ACC112 (cell line): ENCODE results near the gene VEZT.

ENCODE experiments used
- H2AFZ ChIP-seq: fragments of 200-600 bp; sonication (generic); one replicate; pipeline ENCODE4 v1.6.0; 2017; ENCODE audit warnings: antibody characterized with exemption, low read length; ENCODE audit not compliant: unreplicated experiment
- H3K27ac ChIP-seq: fragments of 200-600 bp; sonication (generic); 2 replicates; pipeline ENCODE4 v1.5.1; 2014; ENCODE audit warnings: low read depth, mild to moderate bottlenecking, antibody characterized with exemption, low read length, moderate library complexity
- H3K27me3 ChIP-seq: fragments of 200-600 bp; sonication (generic); 2 replicates; pipeline ENCODE4 v1.6.1; 2014; ENCODE audit warnings: mild to moderate bottlenecking, antibody characterized with exemption, low read length, moderate library complexity, mixed read lengths; ENCODE audit not compliant: insufficient read depth
- H3K36me3 ChIP-seq: fragments of 200-600 bp; sonication (generic); 2 replicates; pipeline ENCODE4 v1.6.1; 2016; ENCODE audit warnings: mild to moderate bottlenecking, antibody characterized with exemption, low read length, moderate library complexity, mixed read lengths; ENCODE audit not compliant: insufficient read depth
- H3K4me1 ChIP-seq: fragments of 200-600 bp; sonication (generic); one replicate; pipeline ENCODE4 v1.6.1; 2016; ENCODE audit warnings: low read length, mixed read lengths; ENCODE audit not compliant: insufficient read depth, unreplicated experiment, control insufficient read depth
- H3K4me3 ChIP-seq: fragments of 200-600 bp; sonication (generic); 2 replicates; pipeline ENCODE4 v1.5.1; 2014; ENCODE audit warnings: mild to moderate bottlenecking, low read depth, low read length
- H3K79me2 ChIP-seq: fragments of 200-600 bp; sonication (generic); one replicate; pipeline ENCODE4 v1.6.0; 2016; ENCODE audit warnings: low read length; ENCODE audit not compliant: control insufficient read depth, unreplicated experiment, insufficient read depth

VEZT gene

GRCh38 chr12:95200128-95200894 lies 17.3 kb upstream of the VEZT start:
- Histone ChIP-seq H3K27ac (peak overlapping the region; percentile 70), H2AFZ (peak overlapping the region; percentile 88), H3K4me3 (peak overlapping the region; percentile 70), H3K27me3 (no peaks in the 10 kb centered on the region), H3K36me3 (no peaks in the 10 kb centered on the region), H3K79me2 (no peaks in the 10 kb centered on the region), H3K4me1 (peaks cover 50% of the 10 kb centered on the region)

- Histone ChIP-seq H3K4me1 (peaks cover 57% of the 10 kb centered on the region), H3K79me2 (no peaks in the 10 kb centered on the region), H2AFZ (peak overlapping the region; percentile 88)
These were observed 16.4 kb upstream of the VEZT start for GRCh38 chr12:95201056-95201670.

GRCh38 chr12:95202691-95203486 lies 14.7 kb upstream of the VEZT start:
- peak overlapping the region; percentile 92 for H3K27ac ChIP-seq
- H3K4me3 ChIP-seq: peak overlapping the region; percentile 44; the same call in 1 of the 2 replicates
- peaks cover 57% of the 10 kb centered on the region for H3K4me1 ChIP-seq

More at GRCh38 chr12:95201056-95201670, 16.4 kb upstream of the VEZT start:
- peak overlapping the region; percentile 70 for H3K27ac ChIP-seq
- peak overlapping the region; percentile 70 for H3K4me3 ChIP-seq
- H3K36me3 ChIP-seq: no peaks in the 10 kb centered on the region
- no peaks in the 10 kb centered on the region for H3K27me3 ChIP-seq

GRCh38 chr12:95203487-95204030 lies 14.0 kb upstream of the VEZT start:
- peak overlapping the region; percentile 92 for H3K27ac ChIP-seq
- no peaks in the 10 kb centered on the region for H3K27me3 ChIP-seq
- no peaks in the 10 kb centered on the region for H3K79me2 ChIP-seq
- H3K4me3 ChIP-seq: peak overlapping the region; percentile 44; the same call in 1 of the 2 replicates
- H3K4me1 ChIP-seq: peaks cover 57% of the 10 kb centered on the region
- no peaks in the 10 kb centered on the region for H3K36me3 ChIP-seq
- peak overlapping the region; percentile 93 for H2AFZ ChIP-seq

More at GRCh38 chr12:95202691-95203486, 14.7 kb upstream of the VEZT start:
- no peaks in the 10 kb centered on the region for H3K27me3 ChIP-seq
- H3K36me3 ChIP-seq: no peaks in the 10 kb centered on the region
- H3K79me2 ChIP-seq: no peaks in the 10 kb centered on the region
- peak overlapping the region; percentile 27 for H2AFZ ChIP-seq

GRCh38 chr12:95204141-95204866 lies 13.3 kb upstream of the VEZT start:
- H2AFZ ChIP-seq: peak overlapping the region; percentile 93
- peaks cover 57% of the 10 kb centered on the region for H3K4me1 ChIP-seq
- H3K79me2 ChIP-seq: no peaks in the 10 kb centered on the region
- H3K27ac ChIP-seq: peak overlapping the region; percentile 92
- H3K27me3 ChIP-seq: no peaks in the 10 kb centered on the region
- no peaks in the 10 kb centered on the region for H3K36me3 ChIP-seq
- peak overlapping the region; percentile 44; the same call in 1 of the 2 replicates for H3K4me3 ChIP-seq

- Histone ChIP-seq H3K4me3 (no peak overlapping the region; the same call in 1 of the 2 replicates), H3K27ac (peak overlapping the region; percentile 92), H3K36me3 (no peaks in the 10 kb centered on the region), H3K27me3 (no peaks in the 10 kb centered on the region), H3K4me1 (peaks cover 57% of the 10 kb centered on the region), H3K79me2 (no peaks in the 10 kb centered on the region), H2AFZ (peak overlapping the region; percentile 57)
These were observed 12.5 kb upstream of the VEZT start for GRCh38 chr12:95205016-95205624.

GRCh38 chr12:95205685-95206084 lies 11.9 kb upstream of the VEZT start:
- H2AFZ ChIP-seq: peak overlapping the region; percentile 49
- H3K79me2 ChIP-seq: no peaks in the 10 kb centered on the region
- peak overlapping the region; percentile 92 for H3K27ac ChIP-seq
- peaks cover 51% of the 10 kb centered on the region for H3K4me1 ChIP-seq
- H3K36me3 ChIP-seq: no peaks in the 10 kb centered on the region
- no peaks in the 10 kb centered on the region for H3K27me3 ChIP-seq
- H3K4me3 ChIP-seq: no peak overlapping the region

- no peaks in the 10 kb centered on the region for H3K36me3 ChIP-seq
- H3K27me3 ChIP-seq: no peaks in the 10 kb centered on the region
- no peak overlapping the region for H3K27ac ChIP-seq
- peaks cover 39% of the 10 kb centered on the region for H3K4me1 ChIP-seq
- H3K79me2 ChIP-seq: no peaks in the 10 kb centered on the region
- no peak overlapping the region for H3K4me3 ChIP-seq
- H2AFZ ChIP-seq: no peak overlapping the region
These were observed 10.7 kb upstream of the VEZT start for GRCh38 chr12:95206916-95207315.

- H3K4me1 ChIP-seq: peaks cover 36% of the 10 kb centered on the region
- H3K27me3 ChIP-seq: no peaks in the 10 kb centered on the region
- H3K79me2 ChIP-seq: no peaks in the 10 kb centered on the region
- H3K4me3 ChIP-seq: no peak overlapping the region
- H3K36me3 ChIP-seq: no peaks in the 10 kb centered on the region
- H3K27ac ChIP-seq: no peak overlapping the region
- H2AFZ ChIP-seq: no peak overlapping the region
These were observed 10.2 kb upstream of the VEZT start for GRCh38 chr12:95207407-95207806.
